Activated CD8-positive, alpha-beta T cell treated with anti-CD3 and anti-CD28 coated beads for 36 hours (primary cell): ENCODE results near the gene TMEM14A. TPM values are rescaled to one million over a fixed set of nuclear protein-coding genes. Genes with fewer than 3 reads are reported as not detected.

Experiments used
- ATAC-seq: fragments of 200-7000 bp; cut with Tn5 transposase; one replicate; pipeline ENCODE4 v1.10.0; 2021; ENCODE audit warnings: mild to moderate bottlenecking, moderate library complexity
- CTCF ChIA-PET: fragments of 350-600 bp; sonication (Branson Sonifier 250); formaldehyde crosslinking; loops from one replicate; lab custom pipeline; 2021; ENCODE audit warnings: antibody characterized with exemption; lab: Charles Lee
- POLR2A ChIA-PET: fragments of 350-600 bp; sonication (Branson Sonifier 250); formaldehyde crosslinking; loops from one replicate; lab custom pipeline; 2021; ENCODE audit warnings: antibody characterized with exemption; lab: Charles Lee
- DNase-seq: peaks from one replicate; pipeline ENCODE4 v3.0.0-alpha.2; 2020
- H3K27ac Mint-ChIP-seq: one replicate; pipeline ENCODE4 v1.8.0; 2021; ENCODE audit warnings: mild to moderate bottlenecking, mixed read lengths
- H3K27me3 Mint-ChIP-seq: one replicate; pipeline ENCODE4 v1.8.0; 2021; ENCODE audit warnings: mixed read lengths
- H3K36me3 Mint-ChIP-seq: one replicate; pipeline ENCODE4 v1.8.0; 2021; ENCODE audit warnings: low read depth, mixed read lengths
- H3K4me1 Mint-ChIP-seq: one replicate; pipeline ENCODE4 v1.8.0; 2021; ENCODE audit warnings: low read depth, mixed read lengths
- H3K4me3 Mint-ChIP-seq: one replicate; pipeline ENCODE4 v1.8.0; 2021; ENCODE audit warnings: mild to moderate bottlenecking, moderate library complexity, mixed read lengths
- H3K9me3 Mint-ChIP-seq: one replicate; pipeline ENCODE4 v1.8.0; 2021; ENCODE audit warnings: mixed read lengths
- intact Hi-C: fragments of 100-400 bp; cut with micrococcal nuclease; formaldehyde crosslinking; loops from one replicate; pipeline ENCODE4 v1.10.0; 2022
- total RNA-seq, 2 experiments: library from RNA; stranded (reverse); gene quantifications; one replicate each; pipeline ENCODE4 v1.2.3, GENCODE V29; 2021
- TF ChIP-seq, protein P1 (sequence below): fragments of 200-600 bp; IDR thresholded peaks from one replicate; pipeline ENCODE4 v1.8.0; 2022; ENCODE audit warnings: antibody characterized with exemption, mild to moderate bottlenecking

TMEM14A gene
- total RNA-seq, 2 experiments from 2014 or later: 13.4 to 15.1 TPM

DNA sequence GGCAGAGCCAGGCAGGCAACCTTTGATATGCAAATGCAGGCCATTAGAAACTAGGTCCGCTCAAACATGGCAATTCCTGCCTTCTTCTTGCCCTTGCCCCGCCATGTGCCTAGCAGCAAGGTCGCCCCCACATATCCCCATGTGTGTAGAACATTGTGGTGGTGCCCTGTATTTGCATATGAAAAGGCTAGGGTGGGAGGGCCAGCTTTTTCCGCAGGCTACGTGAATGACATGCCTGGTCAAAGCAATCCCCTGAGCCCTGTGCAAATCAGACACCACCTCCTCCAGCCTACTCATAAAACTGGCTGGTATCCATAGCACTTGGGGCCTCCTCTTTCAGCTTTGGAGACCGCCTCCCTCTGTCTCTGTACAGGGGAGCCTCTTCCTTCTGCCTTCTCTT is 60.8 kb downstream of the TMEM14A start:
- CTCF ChIA-PET: no interaction called here
- intact Hi-C loops: no loop called here
- Mint-ChIP-seq H3K4me3 (no peak overlapping the region), H3K9me3 (no peaks in the 10 kb centered on the region), H3K4me1 (no peaks in the 10 kb centered on the region), H3K36me3 (no peaks in the 10 kb centered on the region), H3K27ac (no peak overlapping the region), H3K27me3 (no peaks in the 10 kb centered on the region)
- POLR2A ChIA-PET: no interaction called here
- DNase-seq: no peak
- no peak for ATAC-seq
- TF ChIP-seq, protein P1, sequence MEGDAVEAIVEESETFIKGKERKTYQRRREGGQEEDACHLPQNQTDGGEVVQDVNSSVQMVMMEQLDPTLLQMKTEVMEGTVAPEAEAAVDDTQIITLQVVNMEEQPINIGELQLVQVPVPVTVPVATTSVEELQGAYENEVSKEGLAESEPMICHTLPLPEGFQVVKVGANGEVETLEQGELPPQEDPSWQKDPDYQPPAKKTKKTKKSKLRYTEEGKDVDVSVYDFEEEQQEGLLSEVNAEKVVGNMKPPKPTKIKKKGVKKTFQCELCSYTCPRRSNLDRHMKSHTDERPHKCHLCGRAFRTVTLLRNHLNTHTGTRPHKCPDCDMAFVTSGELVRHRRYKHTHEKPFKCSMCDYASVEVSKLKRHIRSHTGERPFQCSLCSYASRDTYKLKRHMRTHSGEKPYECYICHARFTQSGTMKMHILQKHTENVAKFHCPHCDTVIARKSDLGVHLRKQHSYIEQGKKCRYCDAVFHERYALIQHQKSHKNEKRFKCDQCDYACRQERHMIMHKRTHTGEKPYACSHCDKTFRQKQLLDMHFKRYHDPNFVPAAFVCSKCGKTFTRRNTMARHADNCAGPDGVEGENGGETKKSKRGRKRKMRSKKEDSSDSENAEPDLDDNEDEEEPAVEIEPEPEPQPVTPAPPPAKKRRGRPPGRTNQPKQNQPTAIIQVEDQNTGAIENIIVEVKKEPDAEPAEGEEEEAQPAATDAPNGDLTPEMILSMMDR: no peak

GRCh38 chr6:52733172-52733571 is 62.3 kb downstream of the TMEM14A start:
- intact Hi-C loops: no loop called here
- ATAC-seq (no peak), DNase-seq (no peak)
- no peaks in the 10 kb centered on the region for H3K27me3 Mint-ChIP-seq
- no peaks in the 10 kb centered on the region for H3K36me3 Mint-ChIP-seq
- TF ChIP-seq, protein P1: no peak
- H3K9me3 Mint-ChIP-seq: no peaks in the 10 kb centered on the region
- no peaks in the 10 kb centered on the region for H3K4me1 Mint-ChIP-seq
- H3K4me3 Mint-ChIP-seq: no peak overlapping the region
- CTCF ChIA-PET: interaction anchor here (0.8 kb wide), 1 partner anchor 9 kb away, joined by 4 read pairs; no protein-coding TSS in a partner anchor
- no peak overlapping the region for H3K27ac Mint-ChIP-seq
- POLR2A ChIA-PET: no interaction called here

GRCh38 chr6:52734072-52734471 is 63.2 kb downstream of the TMEM14A start:
- H3K4me3 Mint-ChIP-seq: no peak overlapping the region
- intact Hi-C loops: no loop called here
- TF ChIP-seq, protein P1: no peak
- H3K9me3 Mint-ChIP-seq: no peaks in the 10 kb centered on the region
- no peaks in the 10 kb centered on the region for H3K27me3 Mint-ChIP-seq
- ChIA-PET POLR2A (no interaction called here), CTCF (no interaction called here)
- no peaks in the 10 kb centered on the region for H3K36me3 Mint-ChIP-seq
- H3K4me1 Mint-ChIP-seq: no peaks in the 10 kb centered on the region
- H3K27ac Mint-ChIP-seq: no peak overlapping the region
- no peak for ATAC-seq
- DNase-seq: no peak

GRCh38 chr6:52735071-52735470 is 64.2 kb downstream of the TMEM14A start:
- intact Hi-C loops: no loop called here
- no peaks in the 10 kb centered on the region for H3K36me3 Mint-ChIP-seq
- no peak for ATAC-seq
- no peaks in the 10 kb centered on the region for H3K9me3 Mint-ChIP-seq
- CTCF ChIA-PET: no interaction called here
- H3K27me3 Mint-ChIP-seq: no peaks in the 10 kb centered on the region
- POLR2A ChIA-PET: no interaction called here
- H3K27ac Mint-ChIP-seq: no peak overlapping the region
- TF ChIP-seq, protein P1: no peak
- H3K4me3 Mint-ChIP-seq: no peak overlapping the region
- no peak for DNase-seq
- no peaks in the 10 kb centered on the region for H3K4me1 Mint-ChIP-seq

GRCh38 chr6:52736145-52736544 is 65.2 kb downstream of the TMEM14A start:
- ChIA-PET CTCF (no interaction called here), POLR2A (no interaction called here)
- Mint-ChIP-seq H3K27ac (no peak overlapping the region), H3K36me3 (no peaks in the 10 kb centered on the region), H3K4me1 (no peaks in the 10 kb centered on the region), H3K9me3 (no peaks in the 10 kb centered on the region), H3K27me3 (no peaks in the 10 kb centered on the region), H3K4me3 (no peak overlapping the region)
- DNase-seq (no peak), ATAC-seq (no peak)
- TF ChIP-seq, protein P1: no peak
- intact Hi-C loops: no loop called here

Other genes with a start within 250 kb of the TMEM14A start
- gene TRAM2, start 94.1 kb upstream of the TMEM14A start, total RNA-seq: 1 to 10 TPM in 1 of 2 experiments, under 1 TPM in 1; 0.94 to 1.0 TPM
- gene GSTA2, start 92.4 kb downstream of the TMEM14A start, total RNA-seq: not detected
- not detected for gene GSTA1, start 132.7 kb downstream of the TMEM14A start, total RNA-seq
- not detected for gene GSTA5, start 169.7 kb downstream of the TMEM14A start, total RNA-seq
- gene GSTA3, start 238.6 kb downstream of the TMEM14A start, total RNA-seq: not detected